ENCODE results near the gene PLK1.

The PLK1 gene

DNA sequence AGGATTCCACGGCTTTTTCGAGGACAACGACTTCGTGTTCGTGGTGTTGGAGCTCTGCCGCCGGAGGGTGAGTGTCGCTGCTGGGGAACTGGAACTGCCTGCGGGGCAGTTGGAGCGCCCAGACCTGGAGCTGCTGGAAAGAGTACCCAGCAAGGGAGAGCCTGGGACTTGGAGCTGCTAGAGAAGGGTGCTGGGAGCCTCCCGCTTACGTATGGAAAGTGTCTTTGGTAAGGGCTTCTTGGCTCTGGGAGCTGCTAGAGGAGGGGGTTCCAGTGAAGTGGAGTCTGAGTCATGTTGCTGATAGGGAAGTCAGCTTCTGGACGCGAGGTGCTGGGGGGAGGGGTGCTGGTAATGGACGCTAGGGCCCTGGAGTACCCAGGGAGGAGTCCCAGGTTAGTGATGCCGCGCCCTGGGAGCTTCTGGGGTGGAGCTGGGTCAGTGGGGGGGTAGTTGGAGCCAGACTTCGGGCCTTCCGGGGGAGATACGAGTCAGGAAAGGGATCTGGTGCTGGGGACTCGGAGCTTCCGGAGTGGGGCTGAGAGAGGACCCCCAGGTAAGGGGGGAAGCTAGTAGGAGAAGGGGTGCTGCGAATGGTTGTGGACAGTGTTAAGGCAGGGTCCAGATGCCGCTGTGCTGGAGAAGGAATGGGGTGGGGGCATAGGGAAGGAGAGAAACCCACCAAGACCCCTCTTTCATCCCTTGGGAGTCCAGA lies 741 bp downstream of the PLK1 start:
- H3K9me3 ChIP-seq (ENCODE audit: control insufficient read depth, low read length) = no peaks in the 10 kb centered on the region
- no peaks in the 10 kb centered on the region for H3K27me3 ChIP-seq (ENCODE audit: control insufficient read depth, insufficient read depth, low read length, poor library complexity, severe bottlenecking)
- H3K4me3 ChIP-seq (ENCODE audit: insufficient read depth, low read depth, low read length) = peak overlapping the region; percentile 89
- WGBS, 2 experiments = 0 to 1% methylated on average over 24 of the region's 24 CpGs
- H3K4me1 ChIP-seq (ENCODE audit: control insufficient read depth, insufficient read depth, low read length) = peaks cover 18% of the 10 kb centered on the region
- H3K27ac ChIP-seq (ENCODE audit: insufficient read depth, low read depth, low read length, poor library complexity, severe bottlenecking) = no peak overlapping the region
- H3K36me3 ChIP-seq (ENCODE audit: control insufficient read depth, insufficient read depth, low read length) = peaks cover 24% of the 10 kb centered on the region

DNA sequence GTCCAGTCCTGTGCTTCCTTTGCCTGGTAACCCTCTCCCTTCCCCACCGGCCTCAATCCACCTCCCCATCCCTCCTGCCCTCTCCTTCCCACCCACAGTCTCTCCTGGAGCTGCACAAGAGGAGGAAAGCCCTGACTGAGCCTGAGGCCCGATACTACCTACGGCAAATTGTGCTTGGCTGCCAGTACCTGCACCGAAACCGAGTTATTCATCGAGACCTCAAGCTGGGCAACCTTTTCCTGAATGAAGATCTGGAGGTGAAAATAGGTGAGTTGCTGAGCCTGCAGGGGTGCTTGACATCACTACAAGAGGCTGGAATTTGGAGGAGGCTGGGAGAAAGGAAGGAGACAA lies 1.3 kb downstream of the PLK1 start:
- 17 to 25% methylated on average over 6 of the region's 6 CpGs for WGBS, 2 experiments
- H3K9me3 ChIP-seq (ENCODE audit: control insufficient read depth, low read length) = no peaks in the 10 kb centered on the region
- H3K4me3 ChIP-seq (ENCODE audit: insufficient read depth, low read depth, low read length) = peak overlapping the region; percentile 89
- H3K36me3 ChIP-seq (ENCODE audit: control insufficient read depth, insufficient read depth, low read length) = peaks cover 24% of the 10 kb centered on the region
- peaks cover 18% of the 10 kb centered on the region for H3K4me1 ChIP-seq (ENCODE audit: control insufficient read depth, insufficient read depth, low read length)
- no peak overlapping the region for H3K27ac ChIP-seq (ENCODE audit: insufficient read depth, low read depth, low read length, poor library complexity, severe bottlenecking)
- no peaks in the 10 kb centered on the region for H3K27me3 ChIP-seq (ENCODE audit: control insufficient read depth, insufficient read depth, low read length, poor library complexity, severe bottlenecking)

DNA sequence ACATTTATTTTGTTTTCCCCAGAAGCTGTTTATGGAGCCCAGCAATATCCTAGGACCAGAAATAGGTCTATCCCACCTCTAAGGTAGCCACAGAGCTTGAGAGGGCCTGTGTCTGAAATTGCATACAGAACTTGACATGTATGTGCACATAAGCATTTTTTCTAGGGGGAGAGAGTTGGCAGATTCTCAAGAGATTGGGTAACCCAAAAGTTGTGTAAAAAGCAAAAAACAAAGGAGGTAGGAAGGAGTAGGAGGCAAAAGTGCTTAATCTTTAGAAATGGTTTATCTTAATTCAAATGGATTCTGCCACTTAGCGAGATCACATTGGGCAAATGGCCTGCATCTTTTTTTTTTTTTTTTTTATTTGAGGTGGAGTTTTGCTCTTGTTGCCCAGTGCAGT lies 3.5 kb downstream of the PLK1 start:
- H3K4me3 ChIP-seq (ENCODE audit: insufficient read depth, low read depth, low read length) = no peak overlapping the region
- peaks cover 18% of the 10 kb centered on the region for H3K4me1 ChIP-seq (ENCODE audit: control insufficient read depth, insufficient read depth, low read length)
- peaks cover 31% of the 10 kb centered on the region for H3K36me3 ChIP-seq (ENCODE audit: control insufficient read depth, insufficient read depth, low read length)
- H3K27ac ChIP-seq (ENCODE audit: insufficient read depth, low read depth, low read length, poor library complexity, severe bottlenecking) = no peak overlapping the region
- H3K9me3 ChIP-seq (ENCODE audit: control insufficient read depth, low read length) = no peaks in the 10 kb centered on the region
- WGBS, 2 experiments = 83 to 97% methylated on average over 1 of the region's 1 CpG
- no peaks in the 10 kb centered on the region for H3K27me3 ChIP-seq (ENCODE audit: control insufficient read depth, insufficient read depth, low read length, poor library complexity, severe bottlenecking)

DNA sequence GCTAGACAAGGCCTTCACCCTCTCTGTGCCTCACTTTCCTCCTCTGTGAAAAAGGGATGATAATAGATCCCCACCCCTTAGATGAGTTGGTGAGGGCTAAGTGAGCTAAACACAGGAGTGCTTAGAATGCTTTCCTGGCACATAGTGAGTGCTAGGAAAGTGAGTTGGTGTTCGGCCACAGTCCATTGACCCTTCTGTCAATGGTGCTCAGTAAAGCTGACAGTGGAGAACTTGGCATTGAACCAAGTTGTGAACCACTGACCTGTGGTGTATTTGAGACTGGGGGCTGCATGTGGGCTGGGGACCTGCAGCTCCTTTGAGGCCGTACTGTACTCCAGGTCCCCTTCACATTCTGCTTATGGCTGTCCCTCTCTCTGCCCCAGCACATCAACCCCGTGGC lies 4.8 kb downstream of the PLK1 start:
- Histone ChIP-seq H3K27ac (ENCODE audit: insufficient read depth, low read depth, low read length, poor library complexity, severe bottlenecking) (no peak overlapping the region), H3K27me3 (ENCODE audit: control insufficient read depth, insufficient read depth, low read length, poor library complexity, severe bottlenecking) (no peaks in the 10 kb centered on the region), H3K36me3 (ENCODE audit: control insufficient read depth, insufficient read depth, low read length) (peaks cover 42% of the 10 kb centered on the region), H3K4me1 (ENCODE audit: control insufficient read depth, insufficient read depth, low read length) (peaks cover 18% of the 10 kb centered on the region), H3K9me3 (ENCODE audit: control insufficient read depth, low read length) (no peaks in the 10 kb centered on the region), H3K4me3 (ENCODE audit: insufficient read depth, low read depth, low read length) (no peak overlapping the region)
- WGBS, 2 experiments = 92 to 94% methylated on average over 3 of the region's 3 CpGs

DNA sequence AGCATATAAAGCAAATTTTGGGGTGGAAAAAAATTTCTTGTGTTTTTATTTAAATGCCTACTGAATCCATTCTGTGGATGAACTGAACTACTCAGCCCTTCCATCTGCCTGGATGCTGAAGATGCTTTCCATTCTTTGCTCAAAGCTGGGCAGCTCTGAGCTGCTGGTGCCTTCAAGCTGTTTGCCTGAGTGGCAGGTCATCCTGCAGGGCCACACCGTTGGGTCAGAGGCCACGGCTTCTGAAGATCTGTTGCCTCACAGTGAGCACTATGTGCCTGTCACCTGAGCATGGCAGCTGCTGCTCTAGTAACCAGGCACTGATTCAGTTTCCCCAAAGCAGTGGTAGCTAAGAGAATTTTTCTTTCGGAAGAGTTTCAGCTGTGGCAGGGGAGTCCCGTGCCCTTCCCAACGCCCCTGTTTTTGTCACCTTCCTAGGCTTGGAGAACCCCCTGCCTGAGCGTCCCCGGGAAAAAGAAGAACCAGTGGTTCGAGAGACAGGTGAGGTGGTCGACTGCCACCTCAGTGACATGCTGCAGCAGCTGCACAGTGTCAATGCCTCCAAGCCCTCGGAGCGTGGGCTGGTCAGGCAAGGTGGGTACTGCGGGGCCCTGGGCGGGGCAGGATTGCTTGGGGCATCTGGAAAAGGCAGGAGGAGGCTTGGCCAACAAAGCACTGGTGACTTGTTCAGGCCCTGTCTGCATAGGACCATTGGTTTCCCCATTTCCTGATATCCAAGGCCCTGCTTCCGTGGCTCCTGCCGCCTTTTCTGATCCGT lies 8.5 kb downstream of the PLK1 start:
- 95 to 96% methylated on average over 16 of the region's 16 CpGs for WGBS, 2 experiments
- no peak overlapping the region for H3K4me3 ChIP-seq (ENCODE audit: insufficient read depth, low read depth, low read length)
- H3K36me3 ChIP-seq (ENCODE audit: control insufficient read depth, insufficient read depth, low read length) = peaks cover 55% of the 10 kb centered on the region
- H3K27me3 ChIP-seq (ENCODE audit: control insufficient read depth, insufficient read depth, low read length, poor library complexity, severe bottlenecking) = no peaks in the 10 kb centered on the region
- no peak overlapping the region for H3K27ac ChIP-seq (ENCODE audit: insufficient read depth, low read depth, low read length, poor library complexity, severe bottlenecking)
- H3K4me1 ChIP-seq (ENCODE audit: control insufficient read depth, insufficient read depth, low read length) = no peaks in the 10 kb centered on the region
- no peaks in the 10 kb centered on the region for H3K9me3 ChIP-seq (ENCODE audit: control insufficient read depth, low read length)

DNA sequence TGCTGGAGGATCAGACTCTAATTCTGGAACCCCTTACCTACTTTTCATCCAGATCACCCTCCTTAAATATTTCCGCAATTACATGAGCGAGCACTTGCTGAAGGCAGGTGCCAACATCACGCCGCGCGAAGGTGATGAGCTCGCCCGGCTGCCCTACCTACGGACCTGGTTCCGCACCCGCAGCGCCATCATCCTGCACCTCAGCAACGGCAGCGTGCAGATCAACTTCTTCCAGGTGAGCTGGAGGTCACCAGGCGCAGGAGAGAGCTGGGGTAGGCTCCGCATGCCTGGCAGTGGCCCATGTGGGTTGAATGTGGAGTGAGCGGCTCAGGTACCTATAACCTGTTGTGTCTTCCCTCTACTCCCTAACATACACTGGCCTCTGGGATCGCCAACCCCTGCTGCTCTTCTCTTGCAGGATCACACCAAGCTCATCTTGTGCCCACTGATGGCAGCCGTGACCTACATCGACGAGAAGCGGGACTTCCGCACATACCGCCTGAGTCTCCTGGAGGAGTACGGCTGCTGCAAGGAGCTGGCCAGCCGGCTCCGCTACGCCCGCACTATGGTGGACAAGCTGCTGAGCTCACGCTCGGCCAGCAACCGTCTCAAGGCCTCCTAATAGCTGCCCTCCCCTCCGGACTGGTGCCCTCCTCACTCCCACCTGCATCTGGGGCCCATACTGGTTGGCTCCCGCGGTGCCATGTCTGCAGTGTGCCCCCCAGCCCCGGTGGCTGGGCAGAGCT lies 10.9 kb downstream of the PLK1 start:
- H3K4me3 ChIP-seq (ENCODE audit: insufficient read depth, low read depth, low read length) = no peak overlapping the region
- H3K4me1 ChIP-seq (ENCODE audit: control insufficient read depth, insufficient read depth, low read length) = no peaks in the 10 kb centered on the region
- H3K36me3 ChIP-seq (ENCODE audit: control insufficient read depth, insufficient read depth, low read length) = peaks cover 39% of the 10 kb centered on the region
- no peak overlapping the region for H3K27ac ChIP-seq (ENCODE audit: insufficient read depth, low read depth, low read length, poor library complexity, severe bottlenecking)
- H3K9me3 ChIP-seq (ENCODE audit: control insufficient read depth, low read length) = no peaks in the 10 kb centered on the region
- WGBS, 2 experiments = 97% methylated on average over 35 to 36 of the region's 36 CpGs
- H3K27me3 ChIP-seq (ENCODE audit: control insufficient read depth, insufficient read depth, low read length, poor library complexity, severe bottlenecking) = no peaks in the 10 kb centered on the region

DNA sequence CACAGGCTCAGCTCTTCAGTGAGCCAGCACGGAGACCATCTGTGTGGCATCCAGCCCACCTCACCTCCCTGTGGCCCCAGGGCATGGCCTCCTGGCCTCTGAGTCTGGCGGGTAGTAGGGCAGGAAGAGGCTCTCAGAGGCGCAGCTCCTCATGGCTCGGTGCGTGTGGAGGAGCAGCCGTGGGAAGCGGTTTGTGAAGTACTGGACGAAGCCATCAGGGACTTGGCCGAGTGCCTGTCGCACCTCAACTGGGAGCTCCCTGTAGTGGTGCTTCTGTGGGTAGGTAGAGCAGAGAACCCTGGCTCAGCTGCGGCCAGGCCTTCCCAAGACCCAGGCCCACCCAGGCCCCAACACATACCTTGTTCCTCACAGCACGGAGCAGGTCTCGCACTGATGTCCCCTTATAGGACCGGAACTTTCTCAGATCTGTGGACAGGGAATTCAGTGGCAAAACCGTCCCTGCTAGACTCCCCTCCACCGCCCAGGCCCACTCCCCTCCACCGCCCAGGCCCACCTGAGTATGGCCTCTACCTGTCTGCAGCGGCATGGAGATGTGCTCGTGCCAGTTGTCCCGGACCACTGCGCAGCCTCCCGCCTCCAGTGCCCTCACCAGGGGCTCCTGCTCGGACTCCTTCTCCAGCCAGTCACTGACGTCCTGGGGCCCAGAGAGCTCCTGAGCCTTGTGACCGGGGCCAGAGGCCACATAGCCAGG lies 12.2 kb downstream of the PLK1 start:
- Histone ChIP-seq H3K27me3 (ENCODE audit: control insufficient read depth, insufficient read depth, low read length, poor library complexity, severe bottlenecking) (no peaks in the 10 kb centered on the region), H3K9me3 (ENCODE audit: control insufficient read depth, low read length) (no peaks in the 10 kb centered on the region), H3K27ac (ENCODE audit: insufficient read depth, low read depth, low read length, poor library complexity, severe bottlenecking) (no peak overlapping the region), H3K4me1 (ENCODE audit: control insufficient read depth, insufficient read depth, low read length) (no peaks in the 10 kb centered on the region), H3K36me3 (ENCODE audit: control insufficient read depth, insufficient read depth, low read length) (peaks cover 39% of the 10 kb centered on the region), H3K4me3 (ENCODE audit: insufficient read depth, low read depth, low read length) (no peak overlapping the region)
- WGBS, 2 experiments = 92 to 94% methylated on average over 25 of the region's 25 CpGs

DNA sequence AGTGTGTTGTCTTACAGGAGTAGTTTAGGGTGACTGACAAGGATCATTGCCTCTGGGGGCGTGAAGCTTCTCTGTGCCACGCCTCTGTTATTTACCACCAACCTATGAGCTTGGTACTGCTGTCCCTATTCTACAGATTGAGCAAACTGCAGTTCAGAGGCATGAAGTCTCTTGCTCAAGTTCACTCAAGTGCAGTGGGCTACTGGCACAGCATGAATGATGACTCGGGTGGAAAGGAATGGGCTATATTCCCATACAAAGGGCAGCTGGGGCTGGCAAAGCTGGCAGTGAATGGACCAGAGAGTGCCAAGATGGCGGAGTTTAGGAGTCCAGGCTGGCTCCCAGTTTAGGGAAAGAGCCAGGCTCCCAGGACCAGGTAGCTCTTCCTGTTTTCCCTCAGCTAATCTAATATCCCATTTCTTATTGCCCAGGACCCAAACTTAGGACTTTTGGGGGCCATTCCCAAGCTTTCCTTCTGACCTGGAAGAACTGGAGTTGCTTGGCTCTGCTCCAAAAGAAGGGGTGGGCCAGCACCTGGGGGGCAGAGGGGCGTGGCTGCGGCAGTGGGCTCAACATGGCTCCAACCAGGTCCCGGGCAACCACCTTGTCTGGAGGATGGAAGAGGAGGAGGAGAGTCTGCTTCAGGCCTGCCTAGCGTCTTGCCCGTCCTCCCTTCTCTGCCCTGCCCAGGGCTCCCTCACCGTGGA lies 12.9 kb downstream of the PLK1 start:
- 94% methylated on average over 10 of the region's 10 CpGs for WGBS, 2 experiments
- H3K36me3 ChIP-seq (ENCODE audit: control insufficient read depth, insufficient read depth, low read length) = peaks cover 36% of the 10 kb centered on the region

DNA sequence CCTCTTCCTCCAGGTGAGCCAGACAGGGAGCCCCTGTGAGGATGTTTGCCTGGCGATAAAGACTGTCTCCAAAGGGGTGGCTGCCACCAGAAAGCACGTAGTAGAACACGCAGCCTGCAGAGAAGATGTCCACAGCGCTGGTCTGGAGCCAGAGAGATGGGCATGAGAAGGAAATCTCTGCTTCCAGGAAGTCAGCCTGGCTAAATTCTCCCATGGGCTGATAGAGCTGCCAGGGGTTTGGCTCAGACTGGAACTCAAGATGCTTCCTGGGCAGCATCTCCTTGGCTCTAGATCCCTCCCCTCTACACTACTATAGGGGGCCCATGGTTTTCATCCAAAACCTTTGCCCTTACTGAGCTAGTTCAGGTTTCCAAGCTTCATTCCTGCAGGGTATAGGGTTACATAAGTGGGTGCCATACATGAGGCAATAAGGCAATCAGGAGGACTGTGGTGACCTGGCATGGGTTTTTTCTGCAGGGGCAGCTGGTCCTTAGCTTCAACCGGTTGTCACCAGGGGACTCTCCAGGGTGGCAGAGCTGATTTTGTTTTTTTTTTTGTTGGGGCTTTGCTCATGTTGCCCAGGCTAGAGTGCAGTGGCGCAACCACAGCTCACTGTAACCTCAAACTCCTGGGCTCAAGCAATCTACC lies 13.6 kb downstream of the PLK1 start:
- Histone ChIP-seq H3K4me1 (ENCODE audit: control insufficient read depth, insufficient read depth, low read length) (no peaks in the 10 kb centered on the region), H3K36me3 (ENCODE audit: control insufficient read depth, insufficient read depth, low read length) (peaks cover 30% of the 10 kb centered on the region), H3K27me3 (ENCODE audit: control insufficient read depth, insufficient read depth, low read length, poor library complexity, severe bottlenecking) (no peaks in the 10 kb centered on the region), H3K4me3 (ENCODE audit: insufficient read depth, low read depth, low read length) (no peak overlapping the region), H3K9me3 (ENCODE audit: control insufficient read depth, low read length) (no peaks in the 10 kb centered on the region), H3K27ac (ENCODE audit: insufficient read depth, low read depth, low read length, poor library complexity, severe bottlenecking) (no peak overlapping the region)
- WGBS, 2 experiments = 92 to 96% methylated on average over 6 of the region's 6 CpGs

More for the DNA sequence above, 12.9 kb downstream of the PLK1 start:
- H3K9me3 ChIP-seq (ENCODE audit: control insufficient read depth, low read length) = no peaks in the 10 kb centered on the region
- no peak overlapping the region for H3K27ac ChIP-seq (ENCODE audit: insufficient read depth, low read depth, low read length, poor library complexity, severe bottlenecking)
- no peaks in the 10 kb centered on the region for H3K27me3 ChIP-seq (ENCODE audit: control insufficient read depth, insufficient read depth, low read length, poor library complexity, severe bottlenecking)
- H3K4me1 ChIP-seq (ENCODE audit: control insufficient read depth, insufficient read depth, low read length) = no peaks in the 10 kb centered on the region
- H3K4me3 ChIP-seq (ENCODE audit: insufficient read depth, low read depth, low read length) = no peak overlapping the region
